GM18870 (cell line): ENCODE measurements around the gene SNAPC1.

Experiments
- ATAC-seq: cut with Tn5 transposase; IDR thresholded peaks from one replicate; pipeline ENCODE4 v1.9.1; 2021; ENCODE audit warnings: moderate library complexity; ENCODE audit not compliant: unreplicated experiment

Gene SNAPC1

DNA sequence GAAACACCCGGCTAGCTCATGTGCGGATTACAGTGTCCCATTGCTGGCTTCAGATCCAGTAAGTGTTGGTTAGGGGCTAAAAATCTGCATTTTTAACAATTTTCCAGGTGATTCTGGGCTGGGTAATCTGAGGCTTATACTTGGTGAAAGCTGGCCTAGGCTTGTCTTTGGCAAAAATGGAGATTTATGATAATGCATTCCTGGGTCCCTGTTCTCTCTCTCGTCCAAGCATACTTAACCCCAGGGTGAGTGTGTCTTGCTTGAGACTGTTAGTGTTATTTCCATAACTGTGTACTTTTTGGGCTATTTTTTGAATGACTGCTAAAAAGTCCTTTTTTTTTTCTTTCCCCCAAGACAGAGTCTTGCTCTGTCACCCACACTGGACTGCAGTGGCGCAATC lies 43.2 kb downstream of the SNAPC1 start:
- ATAC-seq, result no peak

DNA sequence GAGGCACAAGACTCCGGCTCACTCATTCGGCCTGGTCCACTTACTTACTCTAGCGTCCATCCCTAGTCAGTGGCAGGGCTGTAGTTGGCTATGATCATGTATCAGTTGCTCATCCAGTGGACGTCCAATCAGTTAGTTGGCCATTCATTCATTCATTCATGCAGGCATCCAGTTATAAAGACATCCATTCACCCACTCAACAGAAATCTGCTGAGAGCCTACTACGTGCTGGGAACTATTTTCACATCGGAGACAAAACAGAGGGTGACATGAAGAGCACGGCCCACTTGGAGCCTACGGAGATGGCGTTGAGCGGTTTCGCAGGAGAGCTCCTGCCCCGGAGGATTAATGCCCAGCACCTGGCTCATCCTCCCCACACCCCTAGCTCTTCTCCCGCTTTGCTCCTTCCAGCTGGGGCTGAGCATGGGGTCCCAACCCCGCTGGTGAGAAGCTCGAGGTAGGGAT lies 49.7 kb downstream of the SNAPC1 start:
- ATAC-seq, result no peak

DNA sequence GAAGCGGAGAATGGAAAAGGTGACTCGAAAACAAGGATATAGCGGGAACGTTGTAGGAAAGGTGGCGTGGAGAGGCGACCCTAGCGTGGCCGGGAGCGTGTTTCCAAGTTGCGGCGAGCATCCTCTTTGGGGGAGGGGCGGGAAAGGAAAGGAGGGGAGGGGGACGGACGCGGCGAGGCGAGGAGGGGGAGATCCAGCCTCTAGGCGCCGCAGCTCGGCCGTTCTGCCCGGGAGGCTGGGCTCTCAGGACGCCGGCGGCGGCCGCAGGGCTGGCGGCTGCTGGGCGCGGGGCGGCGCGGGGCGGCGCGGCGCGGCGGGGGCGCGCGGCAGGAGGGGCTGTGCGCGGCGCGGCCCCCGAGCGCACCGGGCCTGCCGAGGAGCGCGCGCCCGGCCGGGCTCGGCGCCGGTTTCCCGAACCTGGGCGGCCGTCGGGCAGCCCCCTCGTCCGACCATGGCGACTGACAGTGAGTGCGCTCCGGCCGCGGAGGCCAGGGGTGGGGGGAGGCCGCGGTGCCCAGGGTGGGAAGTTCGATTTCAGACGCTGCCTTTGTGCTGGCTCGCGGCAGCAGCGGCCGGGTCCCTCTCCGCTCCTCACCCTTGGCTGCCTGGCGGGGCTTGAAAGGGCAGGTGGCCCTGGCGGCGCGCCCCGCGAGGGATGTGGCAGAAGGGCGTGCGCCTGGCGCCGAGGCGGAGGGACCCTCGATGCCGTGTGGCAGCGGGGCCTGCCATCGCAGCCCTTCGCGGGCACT lies 50.3 kb downstream of the SNAPC1 start, which contains the start of gene SYT16:
Gene SYT16, plus strand, starts transcription at position 357 of the 749 bp plus-strand sequence.
- no peak for ATAC-seq

DNA sequence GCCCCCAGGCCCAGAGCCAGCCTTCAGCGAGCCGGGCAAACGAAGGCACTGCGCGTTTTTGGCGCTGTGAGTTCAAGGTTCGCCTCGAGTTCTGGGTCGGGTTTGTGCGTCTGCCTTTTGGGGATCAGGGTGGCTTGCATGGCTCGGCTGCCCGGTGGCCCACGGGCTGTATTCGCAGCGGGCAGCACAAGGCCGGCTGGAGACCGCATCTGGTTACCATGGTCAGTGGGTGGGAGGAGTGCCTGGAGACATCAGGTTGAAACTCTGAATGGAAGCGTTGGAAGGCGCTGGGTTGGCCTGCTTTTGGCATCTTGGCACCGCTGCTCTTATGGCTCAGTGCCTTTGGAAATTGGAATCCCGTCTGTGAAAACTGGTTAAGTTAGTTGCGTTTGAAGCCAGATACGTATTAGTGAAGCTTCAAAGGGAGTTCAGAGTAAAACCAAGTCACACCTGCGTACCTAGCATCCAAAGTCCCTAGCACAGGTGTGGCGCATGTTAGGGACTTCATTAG lies 50.9 kb downstream of the SNAPC1 start:
- no peak for ATAC-seq

DNA sequence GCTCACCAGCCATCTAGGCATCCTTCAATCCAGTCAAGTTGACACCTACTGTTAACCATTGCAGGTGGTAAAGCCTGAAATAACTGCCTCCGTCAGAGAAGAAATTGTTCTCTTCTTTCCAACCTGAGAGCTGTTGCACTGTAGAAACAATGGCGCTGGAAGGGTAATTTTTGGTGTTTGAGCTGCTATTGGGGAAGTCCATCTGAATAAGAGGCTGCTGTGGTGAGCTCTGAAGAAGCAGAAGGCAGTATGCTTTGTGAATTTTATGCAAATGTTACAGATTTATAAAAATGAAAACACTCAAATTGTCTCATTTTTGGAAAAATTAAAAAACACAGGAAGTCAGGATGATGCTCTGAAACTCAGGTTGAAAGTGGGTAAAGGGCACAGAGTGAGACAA lies 60.2 kb downstream of the SNAPC1 start:
- ATAC-seq, result no peak

DNA sequence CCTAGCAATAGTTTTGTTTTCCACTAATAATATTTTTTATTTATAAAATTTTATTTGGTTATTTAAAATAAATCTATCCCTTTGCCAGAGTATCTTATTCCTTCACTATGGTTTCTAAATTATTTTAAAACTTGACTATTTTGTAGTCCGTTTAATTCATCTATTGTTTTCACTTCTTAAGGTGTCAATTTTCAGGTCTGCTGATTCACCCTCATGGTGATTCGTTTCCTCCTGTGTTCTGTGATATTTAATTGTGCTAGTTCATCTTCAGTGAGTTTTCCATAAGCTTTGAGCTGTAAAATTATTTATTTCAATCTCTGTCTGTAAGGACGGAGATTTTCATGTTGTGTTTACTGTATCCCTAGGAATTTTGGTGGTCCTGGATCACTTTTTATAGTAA lies 70.6 kb downstream of the SNAPC1 start:
- no peak for ATAC-seq

DNA sequence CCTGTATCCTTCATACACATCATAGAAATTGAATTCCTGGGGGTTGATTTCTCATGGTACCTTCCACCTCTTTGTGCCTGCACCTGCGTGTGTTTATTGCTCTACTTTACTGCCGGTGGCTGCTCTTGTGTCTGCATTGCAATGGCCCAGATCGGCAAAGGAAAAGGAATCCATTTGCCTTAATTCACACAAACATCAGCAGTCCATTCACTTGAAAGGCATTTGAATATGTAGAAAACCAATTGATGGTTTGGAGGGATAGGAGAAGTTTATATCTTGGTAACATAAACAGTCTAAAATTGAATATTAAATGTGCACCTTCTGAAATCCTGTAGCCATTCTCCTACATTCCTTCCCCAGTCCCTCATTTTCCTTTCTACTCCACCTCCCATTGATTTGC lies 74.0 kb downstream of the SNAPC1 start:
- no peak for ATAC-seq

DNA sequence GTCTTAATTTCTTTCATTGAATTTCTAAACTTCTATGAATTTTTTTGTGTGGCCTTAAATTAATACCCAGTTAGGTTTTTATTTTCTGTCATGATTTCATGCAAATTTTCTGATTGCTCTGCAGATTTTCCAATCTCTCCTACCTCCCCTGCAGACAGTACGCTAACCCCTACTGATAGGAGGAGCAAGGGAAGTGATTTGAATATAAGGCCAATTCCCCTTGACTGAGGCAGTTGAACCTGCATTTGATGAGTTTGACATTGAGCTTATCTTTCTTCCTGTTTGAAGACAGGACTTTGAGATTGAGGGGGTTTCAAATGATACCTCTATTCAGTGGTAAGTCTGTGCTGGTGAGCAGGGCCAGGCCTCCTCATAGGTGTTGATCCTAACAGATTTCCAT lies 74.6 kb downstream of the SNAPC1 start:
- ATAC-seq, result no peak

DNA sequence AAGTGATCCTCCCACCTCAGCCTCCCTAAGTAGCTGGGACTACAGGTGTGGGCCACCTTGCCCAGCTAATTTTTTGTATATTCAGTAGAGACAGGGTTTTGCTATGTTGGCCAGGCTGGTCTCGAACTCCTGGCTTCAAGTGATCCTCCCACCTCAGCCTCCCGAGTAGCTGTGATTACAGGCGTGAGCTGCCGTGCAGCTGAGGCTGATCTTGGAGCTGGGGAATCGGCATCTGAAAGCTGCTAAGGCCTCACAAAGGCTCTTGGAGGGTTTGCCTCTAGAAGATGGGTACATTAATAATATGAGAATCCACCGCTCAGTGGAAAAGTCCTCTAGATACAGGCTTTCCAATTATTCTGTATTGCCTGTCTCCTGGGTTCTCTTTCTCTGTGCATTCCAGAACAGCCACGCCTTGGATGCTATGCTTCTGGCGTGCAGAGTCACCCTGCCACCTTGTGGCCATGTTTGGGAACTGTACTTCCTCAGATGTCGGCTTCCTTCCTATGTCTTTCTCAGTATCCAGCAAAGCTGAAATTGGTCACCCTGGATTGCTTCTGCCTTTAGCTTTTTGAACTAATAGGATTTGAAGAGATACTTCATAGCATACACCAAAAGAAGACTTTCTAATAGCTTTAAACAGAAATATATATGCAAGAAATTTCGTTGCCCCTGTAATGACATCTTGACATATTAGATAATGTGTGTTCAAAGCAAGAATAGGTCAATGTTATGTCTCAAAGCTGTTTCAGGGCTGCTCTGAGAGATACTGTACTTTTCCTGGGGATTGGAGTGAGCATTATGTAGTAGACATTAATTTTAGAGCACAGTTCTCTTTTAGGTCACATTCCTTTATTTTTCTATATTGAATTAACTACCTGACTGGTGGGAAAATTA lies 75.4 kb downstream of the SNAPC1 start:
- peak; percentile 83 for ATAC-seq

DNA sequence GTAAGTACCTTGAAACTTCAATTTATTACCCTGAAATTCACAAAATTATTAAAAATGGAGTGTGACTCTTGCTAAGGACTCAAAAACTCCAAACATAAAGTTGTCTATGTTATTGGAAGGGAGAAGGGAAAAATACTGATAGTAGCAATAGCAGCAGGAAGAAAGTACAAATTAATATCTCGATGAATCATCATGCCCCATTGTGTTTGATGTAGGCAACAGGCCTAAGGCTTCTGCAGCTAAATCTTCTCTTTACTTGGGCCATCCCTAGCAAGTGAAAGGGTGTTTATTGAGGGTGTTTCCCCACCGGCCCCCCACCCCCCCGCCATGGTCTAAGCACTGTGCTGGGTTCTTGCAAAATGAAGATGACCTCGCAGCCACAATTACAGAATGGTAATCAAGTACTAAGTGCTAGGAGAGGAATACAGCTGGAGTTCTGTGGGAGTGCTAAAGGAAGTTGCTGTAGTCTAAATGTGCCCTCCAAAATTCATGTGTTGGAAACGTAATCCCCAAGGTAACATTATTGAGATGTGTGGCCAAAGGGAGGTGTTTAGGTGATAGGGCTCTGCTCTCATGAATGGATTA lies 76.5 kb downstream of the SNAPC1 start:
- no peak for ATAC-seq

DNA sequence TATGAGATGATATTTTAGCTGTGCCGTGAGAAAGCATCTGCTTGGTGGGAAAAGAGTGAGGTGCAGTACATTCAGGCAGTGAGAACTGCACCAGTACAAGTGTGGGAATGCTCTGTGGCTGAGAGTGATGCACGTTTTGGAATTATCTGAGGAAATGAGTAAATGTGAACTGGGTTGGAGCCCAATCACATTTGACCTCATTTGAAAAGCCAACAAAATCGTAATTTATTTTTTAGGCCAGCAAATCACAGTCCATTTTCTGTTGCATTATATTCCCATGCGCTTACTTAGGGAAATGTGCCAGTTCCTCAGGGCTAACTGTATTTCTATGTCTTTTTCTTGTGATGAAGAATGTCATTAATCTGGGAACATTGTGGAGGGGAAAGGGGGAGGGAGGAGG lies 77.3 kb downstream of the SNAPC1 start:
- no peak for ATAC-seq

DNA sequence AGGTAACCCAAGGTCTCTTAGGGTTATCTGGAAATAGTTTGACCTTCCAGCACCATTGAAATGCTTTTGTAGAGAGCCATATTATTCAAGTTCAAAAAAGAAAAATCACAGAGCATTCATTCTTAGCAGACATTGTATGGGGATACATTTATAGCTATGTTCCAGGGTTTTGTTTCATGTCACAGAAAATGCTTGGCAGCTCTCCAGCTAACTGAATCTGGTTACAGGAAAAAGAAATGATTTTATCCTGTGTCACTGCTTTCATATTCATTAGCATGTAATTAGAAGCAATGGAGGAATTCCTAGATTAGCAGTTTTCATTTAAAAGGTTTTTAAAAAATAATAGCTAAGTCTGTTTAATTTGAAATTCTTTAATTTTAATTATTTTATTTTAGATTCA lies 78.9 kb downstream of the SNAPC1 start:
- no peak for ATAC-seq
